ENCODE data around the gene MTMR2. TPM values are rescaled to one million over a fixed set of nuclear protein-coding genes. Genes with fewer than 3 reads are reported as not detected.

Gene MTMR2
- total and polyA plus RNA-seq, 9 of the 15 experiments (the other 6 are each of a cell fraction or from before 2014, with no cell fraction given) = 12.6 to 35.8 (median 25.2) TPM

- CTCF ChIA-PET (ENCODE audit: low intra/inter-chr PET ratio) = interaction anchor here (0.7 kb wide), 1 partner anchor 18 kb away, joined by 3 read pairs; no protein-coding TSS in a partner anchor
Measured at GRCh38 chr11:95915051-95915450, 8.9 kb downstream of the MTMR2 start.

More at GRCh38 chr11:95915051-95915450, 8.9 kb downstream of the MTMR2 start:
- no peak overlapping the region for H2AFZ ChIP-seq (ENCODE audit: low read depth, low read length)
- H3K9me1 ChIP-seq (ENCODE audit: control insufficient read depth, insufficient read depth, low read length) = no peaks in the 10 kb centered on the region
- no TSS peak for BruUV-seq (replicated peaks)
- no peaks in the 10 kb centered on the region for H3K27me3 ChIP-seq (ENCODE audit: control insufficient read depth in 2 of 2, insufficient read depth in 2 of 2, low read length in 2 of 2)
- H3K9ac ChIP-seq (ENCODE audit: insufficient read depth in 1 of 2, low read depth in 2 of 2, low read length in 2 of 2) = no peak overlapping the region
- H3K36me3 ChIP-seq (ENCODE audit: control insufficient read depth, insufficient read depth, low read length) = no peaks in the 10 kb centered on the region
- DNase-seq (ENCODE audit: extremely low read depth in 1 of 4, low spot score in 3 of 4) (no peak), FAIRE-seq (no peak), ATAC-seq (no peak)
- no peaks in the 10 kb centered on the region for H3K4me1 ChIP-seq (replicated peaks in 1 of 2; ENCODE audit: control insufficient read depth in 2 of 2, insufficient read depth in 2 of 2, low read length in 2 of 2)
- POLR2A ChIA-PET = no interaction called here
- no peaks in the 10 kb centered on the region for H4K20me1 ChIP-seq (replicated peaks; ENCODE audit: control insufficient read depth, insufficient read depth, low read length)
- no peaks in the 10 kb centered on the region for H3K9me3 ChIP-seq (replicated peaks; ENCODE audit: control insufficient read depth, insufficient read depth, low read depth, low read length)
- H3K4me3 ChIP-seq = no peak overlapping the region
- intact Hi-C loops (cut with micrococcal nuclease) = no loop called here
- peaks cover 37% of the 10 kb centered on the region for H3K79me2 ChIP-seq (ENCODE audit: control insufficient read depth, insufficient read depth, low read length)
- no peak overlapping the region for H3K4me2 ChIP-seq (ENCODE audit: insufficient read depth, low read length)
- TF ChIP-seq NR1H2 (CRISPR knock-in tag; IDR thresholded peaks at IDR 0.05) (no peak), TAF1 (IDR thresholded peaks at IDR 0.05; ENCODE audit: control insufficient read depth, extremely low read depth, insufficient read depth, low read length, severe bottlenecking) (no peak), ZBTB5 (IDR thresholded peaks at IDR 0.05) (no peak), GTF2B (IDR thresholded peaks at IDR 0.05; ENCODE audit: extremely low read depth, insufficient read length) (no peak), ZNF408 (CRISPR knock-in tag; IDR thresholded peaks at IDR 0.05; ENCODE audit: low read depth) (no peak), MCM5 (IDR thresholded peaks at IDR 0.05; ENCODE audit: low read depth) (no peak), TAF7 (tag; IDR thresholded peaks at IDR 0.05) (no peak), ZBTB9 (CRISPR knock-in tag; IDR thresholded peaks at IDR 0.05) (no peak), SIN3A (IDR thresholded peaks at IDR 0.05; ENCODE audit: borderline replicate concordance in 2 of 2, control insufficient read depth in 1 of 2, low read depth in 2 of 2, low read length in 2 of 2) (no peak), MED1 (CRISPR knock-in tag; IDR thresholded peaks at IDR 0.05; ENCODE audit: borderline replicate concordance) (no peak), SMAD4 (CRISPR knock-in tag; conservative IDR thresholded peaks at IDR 0.05) (no peak), ZNF57 (CRISPR knock-in tag; IDR thresholded peaks at IDR 0.05) (no peak), SIRT6 (IDR thresholded peaks at IDR 0.05; ENCODE audit: low read depth, low read length) (no peak), HCFC1 (IDR thresholded peaks at IDR 0.05; ENCODE audit: low read depth, low read length) (no peak), MEF2A (IDR thresholded peaks at IDR 0.05; ENCODE audit: control insufficient read depth, low read depth, low read length) (no peak), ZNF354B (CRISPR knock-in tag; IDR thresholded peaks at IDR 0.05) (no peak), MYBL2 (IDR thresholded peaks at IDR 0.05; ENCODE audit: low read depth) (no peak), MYBL2 (CRISPR knock-in tag; IDR thresholded peaks at IDR 0.05; ENCODE audit: borderline replicate concordance) (no peak), ZNF224 (CRISPR knock-in tag; IDR thresholded peaks at IDR 0.05) (no peak), TEAD1 (CRISPR knock-in tag; IDR thresholded peaks at IDR 0.05) (no peak), GTF2E2 (tag; IDR thresholded peaks at IDR 0.05) (no peak)
- 71% methylated on average over 2 of the region's 2 CpGs for WGBS (ENCODE audit: insufficient coverage, low coverage, missing lambda C conversion rate)
- no peak overlapping the region for H3K27ac ChIP-seq (ENCODE audit: extremely low read depth, low read depth, low read length)
- in situ Hi-C loops (cut with MboI) = no loop called here
